Fibroblast of the aortic adventitia (primary cell): Measurements from ENCODE around the gene AMPD3. TPM values are rescaled to one million over a fixed set of nuclear protein-coding genes. Genes with fewer than 3 reads are reported as not detected.
"Not testable (repeated sequence)": the region's sequence is repeated elsewhere in the genome, so short reads cannot be mapped to it uniquely, and the experiment has no call there.

Experiments used
- DNase-seq: peaks from one replicate; pipeline ENCODE4 v3.0.0-alpha.2; 2010; ENCODE audit warnings: low read depth
- H3K4me3 ChIP-seq: 2 replicates; pipeline ENCODE4 v1.5.1; 2011; ENCODE audit warnings: low read depth, mild to moderate bottlenecking, control low read depth, low read length, moderate library complexity
- CTCF ChIP-seq: IDR thresholded peaks from 2 replicates; pipeline ENCODE4 v1.5.1; 2011; ENCODE audit warnings: mild to moderate bottlenecking, low read length, control low read depth, inconsistent platforms; ENCODE audit not compliant: insufficient read depth
- total RNA-seq: library from RNA; depleted of rRNA; stranded (reverse); fragments of >200 nt; gene quantifications from 2 replicates; pipeline ENCODE4 v1.2.3, GENCODE V29; 2012; ENCODE audit warnings: low replicate concordance

Gene AMPD3
- total RNA-seq, 1 donor = 7.0 TPM

- no peak for TF ChIP-seq CTCF
- H3K4me3 ChIP-seq = no peak overlapping the region
These were observed 36.1 kb upstream of the AMPD3 start for GRCh38 chr11:10418950-10419310.

DNA sequence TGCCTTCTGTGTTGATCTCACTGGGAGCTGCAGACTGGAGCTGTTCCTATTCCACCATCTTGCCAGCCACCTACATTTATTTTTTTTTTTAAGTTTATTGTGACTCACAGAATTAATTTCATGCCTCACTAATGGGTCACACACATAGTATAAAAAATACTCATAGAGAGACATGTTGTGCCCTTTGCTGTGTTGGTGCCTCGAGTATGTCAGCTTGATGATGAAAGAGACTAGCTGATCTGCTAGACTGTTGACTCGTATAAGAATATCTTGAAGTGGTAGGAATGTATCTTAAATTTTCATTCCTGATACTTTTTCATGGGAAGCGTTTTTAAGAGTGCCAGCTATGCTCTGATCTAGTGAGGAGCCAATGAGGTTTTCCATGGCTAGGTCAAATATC, 28.6 kb upstream of the AMPD3 start:
- no peak for DNase-seq
- H3K4me3 ChIP-seq = no peak overlapping the region
- TF ChIP-seq CTCF = no peak

More at GRCh38 chr11:10418950-10419310, 36.1 kb upstream of the AMPD3 start:
- DNase-seq = no peak

DNA sequence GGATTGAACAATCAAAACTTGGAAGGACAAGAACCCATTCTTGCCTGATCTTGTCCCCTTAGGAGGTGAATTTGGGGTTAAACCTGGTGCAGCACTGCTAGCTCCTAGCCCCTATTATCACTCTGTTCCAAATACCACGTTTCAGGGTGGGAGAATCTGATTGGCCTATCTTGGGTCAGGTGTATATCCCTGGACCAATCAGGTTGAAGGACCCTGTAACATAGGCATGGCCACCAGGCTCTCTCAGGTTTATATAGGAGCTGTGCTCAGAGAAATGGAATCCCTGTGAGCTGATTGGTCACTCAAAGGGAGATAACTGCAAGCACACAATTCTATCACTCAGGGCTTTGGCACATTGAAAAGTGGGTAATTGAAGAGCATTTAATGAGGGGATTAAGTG, 26.6 kb upstream of the AMPD3 start:
- no peak overlapping the region for H3K4me3 ChIP-seq
- no peak for DNase-seq
- no peak for TF ChIP-seq CTCF

GRCh38 chr11:10429526-10429925, 25.5 kb upstream of the AMPD3 start:
- no peak for DNase-seq
- TF ChIP-seq CTCF = no peak
- no peak overlapping the region for H3K4me3 ChIP-seq

DNA sequence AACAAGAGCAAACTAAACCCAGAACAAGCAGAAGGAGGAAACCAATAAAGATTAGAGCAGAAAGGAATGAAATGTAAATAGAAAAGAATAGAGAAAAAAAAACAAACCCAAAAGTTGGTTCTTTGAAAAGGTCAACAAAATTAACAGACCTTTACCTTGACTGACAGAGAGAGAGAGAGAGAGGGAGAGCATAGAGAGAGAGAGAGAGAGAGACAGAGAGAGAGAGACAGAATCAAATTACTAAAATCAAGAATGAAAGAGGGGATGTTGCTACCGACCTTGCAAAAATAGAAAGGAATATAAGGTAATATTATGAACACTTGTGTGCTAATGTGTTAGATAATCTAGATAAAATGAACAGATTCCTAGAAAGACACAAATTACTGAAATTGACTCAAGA, 22.6 kb upstream of the AMPD3 start:
- H3K4me3 ChIP-seq = no peak overlapping the region
- no peak for TF ChIP-seq CTCF
- DNase-seq = no peak

GRCh38 chr11:10432971-10433370, 22.1 kb upstream of the AMPD3 start:
- H3K4me3 ChIP-seq = no peak overlapping the region
- DNase-seq = no peak
- TF ChIP-seq CTCF = no peak

DNA sequence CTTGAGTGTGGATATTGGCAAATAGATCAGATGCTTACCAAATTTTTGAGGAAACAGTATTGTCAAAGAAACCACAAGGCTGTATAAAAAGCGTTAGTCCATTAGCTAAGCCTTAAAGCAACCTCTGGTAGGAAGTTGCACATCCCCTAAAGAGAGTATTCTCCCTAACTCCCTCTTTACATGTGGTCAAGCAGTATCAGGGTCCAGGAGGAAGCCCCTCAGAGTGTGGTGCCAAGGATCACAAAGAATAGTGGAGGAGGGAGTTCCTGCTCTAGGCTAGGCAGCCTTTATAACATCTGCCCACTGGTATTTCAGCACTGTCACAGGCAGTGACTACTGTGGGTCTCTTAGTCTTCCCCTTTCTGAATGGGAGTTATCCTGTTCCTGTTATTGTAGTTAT, 18.8 kb upstream of the AMPD3 start:
- TF ChIP-seq CTCF = no peak
- H3K4me3 ChIP-seq = no peak overlapping the region
- no peak for DNase-seq

- not testable (repeated sequence) for H3K4me3 ChIP-seq, DNase-seq
These were observed 18.4 kb upstream of the AMPD3 start for GRCh38 chr11:10436683-10437082.
